ENCODE data around the gene TRIM21. TPM values are rescaled to one million over a fixed set of nuclear protein-coding genes. Genes with fewer than 3 reads are reported as not detected.
"Not testable (repeated sequence)": the region's sequence is repeated elsewhere in the genome, so short reads cannot be mapped to it uniquely, and the experiment has no call there.

The TRIM21 gene
- 10 to 100 TPM in 3 of 10 donors, 1 to 10 TPM in 7; 7.5 to 11.0 (median 9.6) TPM for polyA plus RNA-seq (ENCODE audit: insufficient read length in 10 of 10)
- long read RNA-seq, donor 1, partial matches to known transcripts, result 0 of 2 reads
- long read RNA-seq, donor 1, other reads (novel, unspliced or antisense), result 0 of 2 reads
- long read RNA-seq, donor 2, partial matches to known transcripts, result 0 of 1 reads
- long read RNA-seq, donor 2, other reads (novel, unspliced or antisense), result 0 of 1 reads
- long read RNA-seq, donor 3, result 0 reads
- long read RNA-seq, donor 4, result 0 reads
- long read RNA-seq, donor 5, result 0 reads
- long read RNA-seq, donor 6, partial matches to known transcripts, result 0 of 1 reads
- long read RNA-seq, donor 6, other reads (novel, unspliced or antisense), result 0 of 1 reads
- long read RNA-seq, donor 7, partial matches to known transcripts, result 0 of 1 reads
- long read RNA-seq, donor 7, other reads (novel, unspliced or antisense), result 0 of 1 reads
- long read RNA-seq, donor 8, partial matches to known transcripts, result 6 of 6 reads
- long read RNA-seq, donor 8, other reads (novel, unspliced or antisense), result 0 of 6 reads
- long read RNA-seq, donor 9, result 0 reads

- DNase-seq, result peak; percentile 84 to 95 (median 88)
Measured at GRCh38 chr11:4393209-4393857, at the start of gene TRIM21. Gene TRIM21 (minus strand): TSS chr11:4393702. CDS start chr11:4390409, 3,293 bp downstream.

GRCh38 chr11:4441515-4441914, 48.0 kb upstream of the TRIM21 start:
- DNase-seq, result peak in 1 of 3 donors; percentile 7

- DNase-seq, result no peak
Measured at GRCh38 chr11:4436411-4436810, 42.9 kb upstream of the TRIM21 start.

- no peak for DNase-seq
Measured at GRCh38 chr11:4433856-4434255, 40.4 kb upstream of the TRIM21 start.

GRCh38 chr11:4430051-4430450, 36.5 kb upstream of the TRIM21 start:
- no peak for DNase-seq

GRCh38 chr11:4418403-4418802, 24.9 kb upstream of the TRIM21 start:
- DNase-seq, result no peak

- no peak for DNase-seq
Measured at GRCh38 chr11:4416816-4417215, 23.3 kb upstream of the TRIM21 start.

- DNase-seq, result no peak
Measured at GRCh38 chr11:4416306-4416705, 22.8 kb upstream of the TRIM21 start.

- not testable (repeated sequence) for DNase-seq
Measured at GRCh38 chr11:4406206-4406605, 12.7 kb upstream of the TRIM21 start.

GRCh38 chr11:4393858-4394223, 339 bp upstream of the TRIM21 start:
- DNase-seq, result no peak

- DNase-seq, result no peak
Measured at GRCh38 chr11:4388221-4388620, 5.3 kb downstream of the TRIM21 start.

- DNase-seq, result no peak
Measured at GRCh38 chr11:4385978-4386740, 7.3 kb downstream of the TRIM21 start.

- no peak for DNase-seq
Measured at GRCh38 chr11:4381901-4382300, 11.6 kb downstream of the TRIM21 start.

- DNase-seq, result no peak
Measured at GRCh38 chr11:4375431-4376140, 17.9 kb downstream of the TRIM21 start.

- no peak for DNase-seq
Measured at GRCh38 chr11:4370166-4370565, 23.3 kb downstream of the TRIM21 start.

- no peak for DNase-seq
Measured at GRCh38 chr11:4368286-4368685, 25.2 kb downstream of the TRIM21 start, which contains the start of gene OR52B4. Gene OR52B4 (minus strand): TSS chr11:4368386. CDS start chr11:4368295, 91 bp downstream.

- not testable (repeated sequence) for DNase-seq
Measured at GRCh38 chr11:4348142-4348541, 45.4 kb downstream of the TRIM21 start.

- not testable (repeated sequence) for DNase-seq
Measured at GRCh38 chr11:4345366-4345765, 48.1 kb downstream of the TRIM21 start.
